Heart right ventricle (tissue), 16 donors: Measurements from ENCODE around the gene RASD1. TPM values are rescaled to one million over a fixed set of nuclear protein-coding genes. Genes with fewer than 3 reads are reported as not detected.
A peak's percentile ranks its signal among the peaks of the same experiment; 100 is the strongest.
"Not testable (repeated sequence)": the region's sequence is repeated elsewhere in the genome, so short reads cannot be mapped to it uniquely, and the experiment has no call there.

Experiments
- ATAC-seq, 8 donors: fragments of 200-7000 bp; cut with Tn5 transposase; one replicate each; pipeline ENCODE4 v1.9.1; 2020; ENCODE audit warnings: mild to moderate bottlenecking in 8 of 8, moderate library complexity in 8 of 8, moderate number of reproducible peaks in 1 of 8
- DNase-seq, 2 donors: peaks; one replicate each; pipeline ENCODE4 v3.0.0-alpha.2; 2020
- H3K27ac ChIP-seq, 10 donors: fragments of 200-600 bp; sonication (generic) in 2 of 10; one replicate each; pipeline versions ENCODE4 v1.5.0 to v1.8.0; 2020 to 2022; ENCODE audit warnings: mild to moderate bottlenecking in 3 of 10
- H3K27me3 ChIP-seq, 7 donors: fragments of 200-600 bp; one replicate each; pipeline ENCODE4 v1.8.0; 2021 to 2022; ENCODE audit warnings: mild to moderate bottlenecking in 2 of 7
- H3K36me3 ChIP-seq, 9 donors: fragments of 200-600 bp; sonication (generic) in 1 of 9; one replicate each; pipeline versions ENCODE4 v1.5.0 to v1.8.0; 2020 to 2022; ENCODE audit warnings: mild to moderate bottlenecking in 2 of 9
- H3K4me1 ChIP-seq, 9 donors: fragments of 200-600 bp; sonication (generic) in 1 of 9; one replicate each; pipeline versions ENCODE4 v1.5.0 to v1.8.0; 2020 to 2022; ENCODE audit warnings: mild to moderate bottlenecking in 4 of 9
- H3K4me3 ChIP-seq, 10 donors: fragments of 200-600 bp; sonication (generic) in 2 of 10; one replicate each; pipeline versions ENCODE4 v1.5.0 to v1.8.0; 2020 to 2022; ENCODE audit warnings: mild to moderate bottlenecking in 7 of 10, moderate library complexity in 2 of 10
- H3K9me3 ChIP-seq, 11 donors: fragments of 200-600 bp in 10 of 11; sonication (generic) in 2 of 11; one replicate each; pipeline versions ENCODE4 v1.5.0 to v1.8.0; 2013 to 2022; ENCODE audit warnings: mild to moderate bottlenecking in 2 of 11, control low read depth in 1 of 11, moderate library complexity in 1 of 11
- CTCF ChIP-seq, 9 donors: fragments of 200-600 bp; sonication (generic) in 2 of 9; IDR thresholded peaks; one replicate each; pipeline versions ENCODE4 v1.5.0 to v1.8.0; 2021 to 2022; ENCODE audit warnings: antibody characterized with exemption in 9 of 9, mild to moderate bottlenecking in 5 of 9, moderate library complexity in 1 of 9
- WGBS, 2 donors: extraction: QIAGEN DNeasy Blood & Tissue Kit; methylation state at CpG; one replicate each; pipeline ENCODE4 v1.1.7; 2013; ENCODE audit warnings: inconsistent platforms in 1 of 2; 5-methylcytosine and 5-hydroxymethylcytosine counted together
- intact Hi-C, 10 donors: fragments of 100-400 bp; cut with DNase I; formaldehyde crosslinking; loops; one replicate each; pipeline versions ENCODE4 v1.11.1 to v1.14.2; 2022
- polyA plus RNA-seq, 2 donors: library from polyadenylated mRNA; stranded (reverse); fragments of 200-250 nt; gene quantifications; one replicate each; pipeline ENCODE4 v1.2.3, GENCODE V29; 2013
- total RNA-seq, 10 donors: library from RNA; stranded (reverse); fragmentation: NEBNext Ultra II Directional in 3 of 10; extraction: Animal tissue kit (Norgen Biotek cat#: 25700) in 3 of 10; gene quantifications; one replicate each; pipeline versions ENCODE4 v1.2.1 to v1.2.4, GENCODE V29; 2021 to 2023
- donor health status: Arrhythmogenic right ventricular cardiomyopathy.
- donor health status: ischemic (EF 13 %, LVEDD 7.1; RV severe dilation, severe dysfunction).
- donor health status: healthy with polysubstance abuse.
- donor health status: DM: no; HTN: yes; CAD: no.
- donor health status: DM: no; HTN: no; CAD: no.
- donor health status: ischemic (EF 25% LVEDD 6.9; RV normal size, moderate dysfunction).
- donor health status: ischemic (EF 25% LVEDD 5.7; RV mildly dilated, moderate dysfunction).
- donor health status: healthy.
- donor health status: DM: yes; HTN: yes; CAD: no.
- donor health status: Ischemic cardiomyopathy.
- donor health status: ischemic (EF 35%, LVEDD 5.7; RV mildly dilated, moderate dysfunction).
- donor health status: nonischemic (EF 11% LVEDD 7.7; RV severe dilation, severe dysfunction).
- donor health status: DM: yes; HTN: yes; CAD: no.
- donor health status: PGD.
- donor health status: ischemic (EF 29% LVEDD 5.4; RV normal size, mild dysfunction).
- donor health status: nonischemic (EF 23%, LVEDD 6.1; RV moderate dilation, normal function).

Gene RASD1
- total and polyA plus RNA-seq, 12 donors: 2.2 to 85.8 (median 11.5) TPM

DNA sequence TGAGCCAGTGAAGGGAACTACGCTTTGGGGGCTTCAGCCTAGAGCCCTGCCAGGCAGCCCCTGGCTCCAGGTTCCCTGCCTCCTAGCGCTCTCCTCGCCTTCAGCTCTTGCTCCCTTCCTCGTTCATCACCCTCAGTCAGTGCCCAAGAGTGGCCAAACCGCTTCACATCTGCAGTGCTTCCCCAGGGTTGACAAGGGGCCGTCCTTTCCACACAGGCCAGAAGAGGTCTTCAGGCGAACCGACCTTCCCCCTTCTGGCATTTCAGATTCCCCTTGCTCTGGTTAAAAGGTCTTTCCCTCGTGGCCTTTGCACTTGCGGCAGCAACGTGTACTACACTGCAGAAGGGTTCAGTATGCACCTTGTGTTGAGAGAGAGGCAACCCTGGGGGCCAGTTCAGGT, 4.1 kb downstream of the RASD1 start:
- ATAC-seq: no peak
- H3K27me3 ChIP-seq: peaks cover 0 to 22% (median 0%) of the 10 kb centered on the region in 7 donors
- H3K4me1 ChIP-seq: peaks cover 9 to 80% (median 44%) of the 10 kb centered on the region in 9 donors
- H3K27ac ChIP-seq: peak overlapping the region in 5 of 10 donors; percentile 2 to 73 (median 13)
- no peak for DNase-seq
- no peaks in the 10 kb centered on the region for H3K9me3 ChIP-seq
- intact Hi-C loops: loop anchor here in 8 of 10 donors (2.0 to 10.0 kb wide), 5 partner anchors 13 to 153 kb away; no protein-coding TSS in a partner anchor
- H3K4me3 ChIP-seq: no peak overlapping the region
- no peak for TF ChIP-seq CTCF (IDR thresholded peaks at IDR 0.05)
- 75 to 82% methylated on average over 11 of the region's 11 CpGs for WGBS, 2 donors
- peaks cover 0 to 53% (median 16%) of the 10 kb centered on the region in 9 donors for H3K36me3 ChIP-seq

GRCh38 chr17:17491546-17491988, 4.6 kb downstream of the RASD1 start:
- DNase-seq (no peak), ATAC-seq (no peak)
- H3K36me3 ChIP-seq: peaks cover 0 to 56% (median 16%) of the 10 kb centered on the region in 9 donors
- peak overlapping the region in 2 of 10 donors; percentile 10 to 41 for H3K27ac ChIP-seq
- peaks cover 0 to 22% (median 0%) of the 10 kb centered on the region in 7 donors for H3K27me3 ChIP-seq
- TF ChIP-seq CTCF (IDR thresholded peaks at IDR 0.05): no peak
- H3K9me3 ChIP-seq: no peaks in the 10 kb centered on the region
- peaks cover 9 to 79% (median 42%) of the 10 kb centered on the region in 9 donors for H3K4me1 ChIP-seq
- WGBS, 2 donors: 83% methylated on average over 17 of the region's 17 CpGs
- intact Hi-C loops: loop anchor here in 8 of 10 donors (5.0 to 10.0 kb wide), 4 partner anchors 69 to 153 kb away; no protein-coding TSS in a partner anchor
- H3K4me3 ChIP-seq: no peak overlapping the region

DNA sequence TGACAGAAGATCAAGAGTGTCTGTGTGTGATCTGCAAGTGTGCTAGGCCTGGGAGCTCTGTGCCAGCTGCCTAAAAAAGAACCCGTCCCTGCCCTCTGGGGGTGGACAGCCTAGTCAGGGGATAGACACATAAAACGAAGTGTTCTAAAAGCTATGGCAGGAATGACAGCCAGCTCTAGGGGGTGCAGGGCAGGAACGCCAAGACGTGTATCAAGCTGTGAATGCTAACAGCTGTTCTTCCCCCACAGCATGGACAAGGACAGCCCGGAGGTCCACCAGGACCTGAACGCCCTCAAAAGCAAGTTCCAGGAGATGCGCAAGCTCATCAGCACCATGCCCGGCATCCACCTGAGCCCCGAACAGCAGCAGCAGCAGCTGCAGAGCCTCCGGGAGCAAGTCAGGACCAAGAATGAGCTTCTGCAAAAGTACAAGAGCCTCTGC, 5.1 kb downstream of the RASD1 start:
- no peaks in the 10 kb centered on the region for H3K9me3 ChIP-seq
- peak in 1 of 8 donors; percentile 14 for ATAC-seq
- intact Hi-C loops: loop anchor here in 8 of 10 donors (5.0 to 10.0 kb wide), 4 partner anchors 69 to 154 kb away; no protein-coding TSS in a partner anchor

DNA sequence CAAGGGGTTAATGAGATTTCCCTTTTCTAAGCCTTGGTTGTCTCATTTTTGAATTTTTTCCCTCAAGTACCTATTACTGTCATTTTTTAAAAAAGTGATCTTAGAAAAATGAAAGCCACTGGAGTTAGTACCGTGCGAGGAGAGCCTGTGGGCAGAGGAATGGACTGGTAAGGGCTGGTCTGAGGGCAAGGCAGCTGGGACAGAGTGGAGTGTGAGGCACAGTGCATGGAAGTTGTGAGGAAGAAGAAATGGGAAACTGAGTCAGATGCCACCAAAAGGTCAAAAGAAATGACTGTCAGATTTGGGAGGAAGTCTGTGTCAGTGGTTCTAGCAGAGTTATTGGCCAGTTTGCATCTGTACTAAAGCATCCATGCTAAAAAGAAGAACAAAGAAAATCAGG, 8.2 kb downstream of the RASD1 start:
- Histone ChIP-seq H3K4me3 (no peak overlapping the region), H3K27me3 (no peaks in the 10 kb centered on the region), H3K36me3 (peaks cover 0 to 67% (median 16%) of the 10 kb centered on the region in 9 donors), H3K27ac (no peak overlapping the region), H3K4me1 (peaks cover 0 to 82% (median 38%) of the 10 kb centered on the region in 9 donors), H3K9me3 (no peaks in the 10 kb centered on the region)
- WGBS, 2 donors: 48 to 84% methylated on average over 2 of the region's 2 CpGs
- intact Hi-C loops: no loop called here
- ATAC-seq (no peak), DNase-seq (no peak)
- TF ChIP-seq CTCF (IDR thresholded peaks at IDR 0.05): no peak

More for the DNA sequence above, 5.1 kb downstream of the RASD1 start:
- DNase-seq: no peak
- TF ChIP-seq CTCF (IDR thresholded peaks at IDR 0.05): no peak
- WGBS, 2 donors: 60 to 78% methylated on average over 10 of the region's 10 CpGs
- peaks cover 9 to 83% (median 43%) of the 10 kb centered on the region in 9 donors for H3K4me1 ChIP-seq
- H3K27ac ChIP-seq: peak overlapping the region in 2 of 10 donors; percentile 9 to 24
- H3K4me3 ChIP-seq: no peak overlapping the region
- peaks cover 0 to 59% (median 16%) of the 10 kb centered on the region in 9 donors for H3K36me3 ChIP-seq
- H3K27me3 ChIP-seq: peaks cover 0 to 17% (median 0%) of the 10 kb centered on the region in 7 donors

GRCh38 chr17:17486416-17486815, 9.8 kb downstream of the RASD1 start:
- H3K9me3 ChIP-seq, DNase-seq, H3K27me3 ChIP-seq, intact Hi-C loops, H3K4me3 ChIP-seq, ATAC-seq: not testable (repeated sequence)
- 80 to 97% methylated on average over 20 to 23 of the region's 23 CpGs for WGBS, 2 donors
- Histone ChIP-seq H3K4me1 (peaks cover 0 to 82% (median 41%) of the 10 kb centered on the region in 9 donors), H3K36me3 (peaks cover 0 to 61% (median 11%) of the 10 kb centered on the region in 9 donors), H3K27ac (peak overlapping the region in 4 of 10 donors; percentile 3 to 75 (median 44))
